Lower leg skin (tissue), 3 donors: Measurements from ENCODE around the gene MCM9.

Experiments used
- POLR2A ChIP-seq, 2 donors: fragments of 450-650 bp; IDR thresholded peaks; one replicate each; pipeline ENCODE4 v1.6.1; 2016 to 2017; ENCODE audit warnings: antibody characterized with exemption in 2 of 2, mild to moderate bottlenecking in 1 of 2, moderate library complexity in 1 of 2
- TF ChIP-seq, protein P1 (sequence below), 3 donors: fragments of 450-650 bp; IDR thresholded peaks; one replicate each; pipeline ENCODE4 v1.5.1; 2016; ENCODE audit warnings: antibody characterized with exemption in 3 of 3, mild to moderate bottlenecking in 3 of 3, moderate library complexity in 2 of 3

DNA sequence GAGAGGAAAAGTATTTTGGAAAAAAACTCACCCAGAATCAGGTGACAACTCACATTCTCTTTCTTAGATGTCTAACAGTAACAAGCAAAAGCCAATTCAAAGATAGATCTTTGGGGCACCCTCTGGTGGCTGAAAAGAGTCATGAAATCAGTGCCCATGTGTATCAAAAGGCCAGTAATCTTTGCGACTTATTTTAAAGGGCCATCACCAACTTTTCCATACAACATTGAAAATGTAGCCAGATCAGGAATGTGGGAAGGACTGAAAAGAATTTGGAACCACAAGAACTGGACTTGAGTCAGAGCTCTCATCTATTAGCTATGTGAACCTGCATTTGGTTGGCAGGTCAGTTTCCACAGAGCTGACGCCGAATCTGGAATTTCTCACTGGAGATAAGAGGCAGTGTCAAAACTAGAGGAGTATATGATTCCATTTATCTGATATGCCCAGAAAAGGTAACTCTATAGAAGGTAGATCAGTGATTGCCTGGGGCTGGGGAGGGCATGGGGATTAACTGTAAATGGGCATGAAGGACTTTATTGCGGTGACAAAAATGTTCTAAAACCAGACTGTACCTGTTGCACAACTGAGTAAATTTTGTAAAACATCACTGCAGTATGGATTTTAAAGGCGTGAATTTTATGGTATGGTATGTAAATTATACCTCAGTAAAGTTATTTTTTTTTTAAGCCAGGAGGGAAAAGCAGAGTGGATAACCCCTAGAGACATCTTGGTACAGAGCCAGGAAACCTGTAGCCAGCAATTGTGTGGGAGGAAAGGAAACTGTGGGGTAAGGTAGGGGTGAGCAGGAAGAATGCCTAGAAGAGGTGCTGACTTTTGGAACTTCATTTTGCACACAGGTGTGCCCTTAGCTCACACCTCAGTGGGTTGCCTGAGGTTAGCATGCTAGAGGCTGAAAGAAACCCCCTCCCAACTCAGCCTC, 158.1 kb downstream of the MCM9 start:
- TF ChIP-seq POLR2A (IDR thresholded peaks at IDR 0.05), result no peak
- TF ChIP-seq, protein P1, sequence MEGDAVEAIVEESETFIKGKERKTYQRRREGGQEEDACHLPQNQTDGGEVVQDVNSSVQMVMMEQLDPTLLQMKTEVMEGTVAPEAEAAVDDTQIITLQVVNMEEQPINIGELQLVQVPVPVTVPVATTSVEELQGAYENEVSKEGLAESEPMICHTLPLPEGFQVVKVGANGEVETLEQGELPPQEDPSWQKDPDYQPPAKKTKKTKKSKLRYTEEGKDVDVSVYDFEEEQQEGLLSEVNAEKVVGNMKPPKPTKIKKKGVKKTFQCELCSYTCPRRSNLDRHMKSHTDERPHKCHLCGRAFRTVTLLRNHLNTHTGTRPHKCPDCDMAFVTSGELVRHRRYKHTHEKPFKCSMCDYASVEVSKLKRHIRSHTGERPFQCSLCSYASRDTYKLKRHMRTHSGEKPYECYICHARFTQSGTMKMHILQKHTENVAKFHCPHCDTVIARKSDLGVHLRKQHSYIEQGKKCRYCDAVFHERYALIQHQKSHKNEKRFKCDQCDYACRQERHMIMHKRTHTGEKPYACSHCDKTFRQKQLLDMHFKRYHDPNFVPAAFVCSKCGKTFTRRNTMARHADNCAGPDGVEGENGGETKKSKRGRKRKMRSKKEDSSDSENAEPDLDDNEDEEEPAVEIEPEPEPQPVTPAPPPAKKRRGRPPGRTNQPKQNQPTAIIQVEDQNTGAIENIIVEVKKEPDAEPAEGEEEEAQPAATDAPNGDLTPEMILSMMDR (IDR thresholded peaks at IDR 0.05), result no peak
